H9 (cell line): Measurements from ENCODE around the gene COL4A2. TPM values are rescaled to one million over a fixed set of nuclear protein-coding genes. Genes with fewer than 3 reads are reported as not detected.

Source experiments
- DNase-seq: peaks from one replicate; pipeline ENCODE4 v3.0.0-alpha.2; 2017
- H2AFZ ChIP-seq: one replicate; pipeline ENCODE4 v1.6.1; 2013; ENCODE audit warnings: mild to moderate bottlenecking, low read length, control low read depth, moderate library complexity
- H2AK5ac ChIP-seq: 2 replicates; pipeline ENCODE4 v1.6.1; 2013; ENCODE audit warnings: low read length, control low read depth, mixed read lengths; ENCODE audit not compliant: insufficient read length
- H2BK120ac ChIP-seq: one replicate; pipeline ENCODE4 v1.6.1; 2013; ENCODE audit warnings: low read depth, mild to moderate bottlenecking, low read length, control low read depth, inconsistent platforms; ENCODE audit not compliant: poor library complexity, severe bottlenecking
- H2BK12ac ChIP-seq: 2 replicates; pipeline ENCODE4 v1.6.1; 2013; ENCODE audit warnings: low read length, control low read depth, mixed read lengths, low read depth; ENCODE audit not compliant: insufficient read length
- H2BK15ac ChIP-seq: 2 replicates; pipeline ENCODE4 v1.6.1; 2013; ENCODE audit warnings: low read depth, low read length, control low read depth
- H2BK20ac ChIP-seq: one replicate; pipeline ENCODE4 v1.6.1; 2013; ENCODE audit warnings: low read depth, mild to moderate bottlenecking, low read length, control low read depth, inconsistent platforms; ENCODE audit not compliant: poor library complexity, severe bottlenecking
- H2BK5ac ChIP-seq: 2 replicates; pipeline ENCODE4 v1.6.1; 2013; ENCODE audit warnings: low read length, control low read depth, mixed read lengths; ENCODE audit not compliant: insufficient read length
- H3K14ac ChIP-seq: 2 replicates; pipeline ENCODE4 v1.6.1; 2013; ENCODE audit warnings: low read length, control low read depth; ENCODE audit not compliant: insufficient read depth
- H3K18ac ChIP-seq: 2 replicates; pipeline ENCODE4 v1.6.1; 2013; ENCODE audit warnings: low read depth, mild to moderate bottlenecking, mixed read lengths, low read length, control low read depth; ENCODE audit not compliant: insufficient read length
- H3K23ac ChIP-seq: 2 replicates; pipeline ENCODE4 v1.6.1; 2013; ENCODE audit warnings: low read length, control low read depth, mixed read lengths, low read depth; ENCODE audit not compliant: insufficient read length
- H3K23me2 ChIP-seq: 2 replicates; pipeline ENCODE4 v1.6.1; 2013; ENCODE audit warnings: low read depth, mild to moderate bottlenecking, mixed read lengths, low read length, control low read depth; ENCODE audit not compliant: insufficient read length, poor library complexity, severe bottlenecking
- H3K27ac ChIP-seq: 2 replicates; pipeline ENCODE4 v1.5.1; 2013; ENCODE audit warnings: low read length, control low read depth, mixed read lengths, low read depth; ENCODE audit not compliant: insufficient read length
- H3K27me3 ChIP-seq: 2 replicates; pipeline ENCODE4 v1.6.1; 2013; ENCODE audit warnings: low read length, control low read depth, inconsistent platforms; ENCODE audit not compliant: insufficient read depth
- H3K4ac ChIP-seq: 2 replicates; pipeline ENCODE4 v1.6.1; 2013; ENCODE audit warnings: low read depth, mild to moderate bottlenecking, control low read depth, inconsistent platforms, low read length, moderate library complexity
- H3K4me1 ChIP-seq: 2 replicates; pipeline ENCODE4 v1.6.1; 2013; ENCODE audit warnings: low read length, control low read depth, inconsistent platforms; ENCODE audit not compliant: insufficient read depth
- H3K4me2 ChIP-seq: 2 replicates; pipeline ENCODE4 v1.6.1; 2013; ENCODE audit warnings: low read length, control low read depth, mixed read lengths; ENCODE audit not compliant: insufficient read length, insufficient read depth
- H3K56ac ChIP-seq: 2 replicates; pipeline ENCODE4 v1.6.1; 2013; ENCODE audit warnings: low read depth, mild to moderate bottlenecking, mixed read lengths, low read length, control low read depth; ENCODE audit not compliant: insufficient read length
- H3K79me1 ChIP-seq: 2 replicates; pipeline ENCODE4 v1.6.1; 2013; ENCODE audit warnings: low read depth, mild to moderate bottlenecking, moderate library complexity, low read length, control low read depth, inconsistent platforms; ENCODE audit not compliant: insufficient read depth, poor library complexity, severe bottlenecking
- H3K79me2 ChIP-seq: 2 replicates; pipeline ENCODE4 v1.6.1; 2013; ENCODE audit warnings: low read length, control low read depth, inconsistent platforms; ENCODE audit not compliant: insufficient read depth
- H3K9ac ChIP-seq: 2 replicates; pipeline ENCODE4 v1.6.1; 2013; ENCODE audit warnings: low read length, control low read depth, mixed read lengths; ENCODE audit not compliant: insufficient read length; ENCODE audit errors: extremely low read depth
- H3K9me3 ChIP-seq: one replicate; pipeline ENCODE4 v1.6.1; 2013; ENCODE audit warnings: low read depth, low read length, inconsistent platforms; ENCODE audit not compliant: control insufficient read depth
- H3T11ph ChIP-seq: one replicate; pipeline ENCODE4 v1.6.1; 2013; ENCODE audit warnings: mild to moderate bottlenecking, low read length, control low read depth, inconsistent platforms
- H4K20me1 ChIP-seq: one replicate; pipeline ENCODE4 v1.6.1; 2013; ENCODE audit not compliant: control insufficient read depth, insufficient read length, insufficient read depth
- H4K5ac ChIP-seq: 2 replicates; pipeline ENCODE4 v1.6.1; 2013; ENCODE audit warnings: low read depth, mild to moderate bottlenecking, mixed read lengths, low read length, control low read depth; ENCODE audit not compliant: insufficient read length
- H4K8ac ChIP-seq: replicated peaks from 2 replicates; pipeline ENCODE4 v1.6.1; 2013; ENCODE audit warnings: low read length, control low read depth, mixed read lengths, low read depth; ENCODE audit not compliant: insufficient read length
- H4K91ac ChIP-seq: 2 replicates; pipeline ENCODE4 v1.6.1; 2013; ENCODE audit warnings: low read depth, mild to moderate bottlenecking, moderate library complexity, mixed read lengths, low read length, control low read depth; ENCODE audit not compliant: insufficient read length
- H3K27ac Mint-ChIP-seq, 3 experiments: 2 replicates in 2 of 3; 3 replicates in 1 of 3; pipeline ENCODE4 v1.8.0; 2020 to 2021; ENCODE audit warnings: mixed read lengths in 3 of 3, mild to moderate bottlenecking in 1 of 3, moderate library complexity in 1 of 3
- H3K27me3 Mint-ChIP-seq: 2 replicates; pipeline ENCODE4 v1.8.0; 2021; ENCODE audit warnings: low read depth, mild to moderate bottlenecking, moderate library complexity, mixed read lengths
- H3K36me3 Mint-ChIP-seq, 3 experiments: 2 replicates in 2 of 3; 3 replicates in 1 of 3; pipeline ENCODE4 v1.8.0; 2020 to 2021; ENCODE audit warnings: low read depth in 3 of 3, mixed read lengths in 3 of 3; ENCODE audit not compliant: insufficient read depth in 1 of 3
- H3K4me1 Mint-ChIP-seq, 2 experiments: 2 replicates each; pipeline ENCODE4 v1.8.0; 2020; ENCODE audit warnings: mixed read lengths in 2 of 2
- H3K4me3 Mint-ChIP-seq, 2 experiments: 2 replicates in 1 of 2; 3 replicates in 1 of 2; pipeline ENCODE4 v1.8.0; 2020 to 2021; ENCODE audit warnings: mild to moderate bottlenecking in 2 of 2, mixed read lengths in 2 of 2, moderate library complexity in 1 of 2
- H3K9me3 Mint-ChIP-seq, 2 experiments: 2 replicates in 1 of 2; 3 replicates in 1 of 2; pipeline ENCODE4 v1.8.0; 2020; ENCODE audit warnings: mild to moderate bottlenecking in 2 of 2, mixed read lengths in 2 of 2, moderate library complexity in 1 of 2
- WGBS: extraction: QIAGEN DNeasy Blood & Tissue Kit; methylation state at CpG from one replicate; pipeline ENCODE4 v1.1.7; 2013; ENCODE audit warnings: missing lambda C conversion rate, low lambda C conversion rate, mixed read lengths; ENCODE audit not compliant: insufficient read length; ENCODE audit errors: extremely low coverage; 5-methylcytosine and 5-hydroxymethylcytosine counted together
- total RNA-seq: library from RNA; stranded (reverse); gene quantifications from 2 replicates; pipeline ENCODE4 v1.2.1, GENCODE V29; 2021
- TF ChIP-seq, protein P1 (sequence below): fragments of 200-600 bp; sonication (generic); conservative IDR thresholded peaks from 3 replicates; pipeline ENCODE4 v1.8.0; 2021; ENCODE audit warnings: antibody characterized with exemption, mild to moderate bottlenecking

Gene COL4A2
- total RNA-seq, 1 experiment from 2014 or later = 76.5 TPM

DNA sequence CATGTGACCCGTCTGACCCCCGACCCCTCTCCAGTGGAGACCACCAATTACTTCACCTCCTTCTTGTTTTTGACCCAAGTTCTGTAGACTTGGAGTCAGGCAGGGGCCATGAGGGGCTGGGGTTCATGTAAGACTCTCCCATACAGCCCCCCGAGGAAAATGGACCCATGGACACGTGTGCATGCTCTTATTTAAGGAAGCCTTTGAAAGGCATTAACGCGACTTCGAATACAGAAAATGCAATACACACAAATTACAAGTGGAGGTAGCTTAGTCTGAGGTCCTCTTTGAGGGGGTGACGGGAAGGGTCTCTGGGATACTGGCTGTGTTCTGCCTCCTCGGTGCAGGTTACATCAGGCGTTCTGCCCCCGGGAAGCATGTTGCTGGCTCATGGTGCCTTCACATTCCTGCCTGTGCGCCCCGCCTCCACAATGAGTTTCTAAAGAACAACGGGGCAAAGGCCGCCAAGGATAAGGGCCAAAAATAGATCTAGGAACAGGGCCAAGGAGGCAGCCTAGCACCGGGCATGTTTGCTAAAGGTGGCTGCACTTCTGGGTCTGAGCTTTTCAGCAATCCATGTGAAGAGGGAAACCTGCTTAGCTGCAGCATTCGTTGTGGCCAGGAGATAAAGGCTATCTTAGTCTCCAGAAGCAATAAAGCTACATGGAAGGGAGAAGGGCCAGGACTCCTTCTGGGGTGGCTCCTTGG is 199.9 kb downstream of the COL4A2 start:
- no peaks in the 10 kb centered on the region for H3K27me3 Mint-ChIP-seq
- no peaks in the 10 kb centered on the region for H3K4me1 ChIP-seq
- H3K9me3 Mint-ChIP-seq = no peaks in the 10 kb centered on the region
- H2BK20ac ChIP-seq = no peak overlapping the region
- H3K79me1 ChIP-seq = no peaks in the 10 kb centered on the region
- no peak overlapping the region for H2AFZ ChIP-seq
- H3K4ac ChIP-seq = no peak overlapping the region
- no peaks in the 10 kb centered on the region for H3K79me2 ChIP-seq
- no peak overlapping the region for H3K23ac ChIP-seq
- H3K14ac ChIP-seq = no peak overlapping the region
- no peak overlapping the region; a peak in 3 of 7 replicates for H3K27ac Mint-ChIP-seq
- H2BK12ac ChIP-seq = no peak overlapping the region
- H3K9ac ChIP-seq = no peak overlapping the region
- no peaks in the 10 kb centered on the region for H4K20me1 ChIP-seq
- H2BK5ac ChIP-seq = no peak overlapping the region
- no peak overlapping the region for H2BK15ac ChIP-seq
- H3K27me3 ChIP-seq = no peaks in the 10 kb centered on the region
- no peak overlapping the region for H3K4me2 ChIP-seq
- no CpG with 5 or more reads among the region's 17 CpGs for WGBS
- no peak overlapping the region for H3T11ph ChIP-seq
- no peaks in the 10 kb centered on the region for H3K23me2 ChIP-seq
- no peak overlapping the region for H3K4me3 Mint-ChIP-seq
- TF ChIP-seq, protein P1, sequence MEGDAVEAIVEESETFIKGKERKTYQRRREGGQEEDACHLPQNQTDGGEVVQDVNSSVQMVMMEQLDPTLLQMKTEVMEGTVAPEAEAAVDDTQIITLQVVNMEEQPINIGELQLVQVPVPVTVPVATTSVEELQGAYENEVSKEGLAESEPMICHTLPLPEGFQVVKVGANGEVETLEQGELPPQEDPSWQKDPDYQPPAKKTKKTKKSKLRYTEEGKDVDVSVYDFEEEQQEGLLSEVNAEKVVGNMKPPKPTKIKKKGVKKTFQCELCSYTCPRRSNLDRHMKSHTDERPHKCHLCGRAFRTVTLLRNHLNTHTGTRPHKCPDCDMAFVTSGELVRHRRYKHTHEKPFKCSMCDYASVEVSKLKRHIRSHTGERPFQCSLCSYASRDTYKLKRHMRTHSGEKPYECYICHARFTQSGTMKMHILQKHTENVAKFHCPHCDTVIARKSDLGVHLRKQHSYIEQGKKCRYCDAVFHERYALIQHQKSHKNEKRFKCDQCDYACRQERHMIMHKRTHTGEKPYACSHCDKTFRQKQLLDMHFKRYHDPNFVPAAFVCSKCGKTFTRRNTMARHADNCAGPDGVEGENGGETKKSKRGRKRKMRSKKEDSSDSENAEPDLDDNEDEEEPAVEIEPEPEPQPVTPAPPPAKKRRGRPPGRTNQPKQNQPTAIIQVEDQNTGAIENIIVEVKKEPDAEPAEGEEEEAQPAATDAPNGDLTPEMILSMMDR = no peak
- no peak overlapping the region for H3K18ac ChIP-seq
- no peak for DNase-seq
- H4K91ac ChIP-seq = no peak overlapping the region
- H2BK120ac ChIP-seq = no peak overlapping the region
- H4K8ac ChIP-seq = no peak overlapping the region
- H3K56ac ChIP-seq = no peak overlapping the region
- H3K9me3 ChIP-seq = no peaks in the 10 kb centered on the region
- H2AK5ac ChIP-seq = no peak overlapping the region
- peaks cover 0 to 2% of the 10 kb centered on the region in 2 experiments; a peak in 1 of 4 replicates for H3K4me1 Mint-ChIP-seq
- H4K5ac ChIP-seq = no peak overlapping the region
- H3K36me3 Mint-ChIP-seq = peaks cover 22 to 70% (median 55%) of the 10 kb centered on the region in 3 experiments; a peak in 6 of 7 replicates
- no peak overlapping the region for H3K27ac ChIP-seq
